WTC11 (cell line): ENCODE measurements around the gene PAK3. TPM values are rescaled to one million over a fixed set of nuclear protein-coding genes. Genes with fewer than 3 reads are reported as not detected.

Experiments used
- ATAC-seq: fragments of 200-7000 bp; cut with Tn5 transposase; 2 replicates; pipeline ENCODE4 v1.10.0; 2021; ENCODE audit warnings: mild to moderate bottlenecking, moderate library complexity
- CTCF ChIA-PET: fragments of 300-600 bp; sonication (Branson Sonifier 250); formaldehyde crosslinking; loops from one replicate; lab custom pipeline; 2021; ENCODE audit warnings: antibody characterized with exemption; lab: Charles Lee
- POLR2A ChIA-PET: fragments of 350-600 bp; sonication (Branson Sonifier 250); formaldehyde crosslinking; loops from one replicate; lab custom pipeline; 2021; ENCODE audit warnings: antibody characterized with exemption; lab: Charles Lee
- DNase-seq: peaks from one replicate; pipeline ENCODE4 v3.0.0; 2021; ENCODE audit warnings: low spot score
- H3K27ac Mint-ChIP-seq: 2 replicates; pipeline ENCODE4 v1.8.0; 2021; ENCODE audit warnings: mixed read lengths
- H3K27me3 Mint-ChIP-seq: 2 replicates; pipeline ENCODE4 v1.8.0; 2021; ENCODE audit warnings: low read depth, mild to moderate bottlenecking, moderate library complexity, mixed read lengths
- H3K36me3 Mint-ChIP-seq: 2 replicates; pipeline ENCODE4 v1.8.0; 2021; ENCODE audit warnings: mixed read lengths
- H3K4me1 Mint-ChIP-seq: 2 replicates; pipeline ENCODE4 v1.8.0; 2022; ENCODE audit warnings: mixed read lengths
- H3K4me3 Mint-ChIP-seq: 2 replicates; pipeline ENCODE4 v1.8.0; 2021; ENCODE audit warnings: mild to moderate bottlenecking, moderate library complexity, mixed read lengths
- H3K9me3 Mint-ChIP-seq: 2 replicates; pipeline ENCODE4 v1.8.0; 2021; ENCODE audit warnings: mixed read lengths
- ATF1 ChIP-seq: sonication (generic); formaldehyde crosslinking; IDR thresholded peaks from 2 replicates; pipeline ENCODE4 v1.8.1; 2023; ENCODE audit warnings: mild to moderate bottlenecking, moderate library complexity, missing genetic modification reagents
- CREM ChIP-seq: sonication (generic); formaldehyde crosslinking; IDR thresholded peaks from 2 replicates; pipeline ENCODE4 v1.8.1; 2022; ENCODE audit warnings: mild to moderate bottlenecking, missing genetic modification reagents, moderate library complexity
- CTCF ChIP-seq: fragments of 200-600 bp; IDR thresholded peaks from 2 replicates; pipeline ENCODE4 v1.8.0; 2022; ENCODE audit warnings: antibody characterized with exemption
- E2F1 ChIP-seq: sonication (generic); formaldehyde crosslinking; IDR thresholded peaks from 2 replicates; pipeline ENCODE4 v1.8.0; 2022; ENCODE audit warnings: mild to moderate bottlenecking, missing genetic modification reagents
- ESRRA ChIP-seq: sonication (generic); formaldehyde crosslinking; IDR thresholded peaks from 2 replicates; pipeline ENCODE4 v1.8.1; 2022; ENCODE audit warnings: mild to moderate bottlenecking, missing genetic modification reagents, borderline replicate concordance
- ETV6 ChIP-seq: sonication (generic); formaldehyde crosslinking; IDR thresholded peaks from 2 replicates; pipeline ENCODE4 v1.8.1; 2022; ENCODE audit warnings: mild to moderate bottlenecking, missing genetic modification reagents
- FOXK1 ChIP-seq: sonication (generic); formaldehyde crosslinking; IDR thresholded peaks from 2 replicates; pipeline ENCODE4 v1.8.0; 2022; ENCODE audit warnings: mild to moderate bottlenecking, moderate library complexity, missing genetic modification reagents
- FOXP4 ChIP-seq: sonication (generic); formaldehyde crosslinking; IDR thresholded peaks from 2 replicates; pipeline ENCODE4 v1.8.0; 2022; ENCODE audit warnings: mild to moderate bottlenecking, missing genetic modification reagents
- GRHL2 ChIP-seq: fragments of 250-450 bp; sonication (Bioruptor Pico); IDR thresholded peaks from 2 replicates; pipeline ENCODE4 v1.8.0; 2022; ENCODE audit warnings: mild to moderate bottlenecking, moderate library complexity; ENCODE audit not compliant: insufficient replicate concordance, severe bottlenecking
- JAZF1 ChIP-seq: fragments of 250-450 bp; sonication (Bioruptor Pico); IDR thresholded peaks from 2 replicates; pipeline ENCODE4 v1.9.0; 2021; ENCODE audit warnings: moderate library complexity, mild to moderate bottlenecking, inconsistent platforms
- MLX ChIP-seq: sonication (generic); formaldehyde crosslinking; IDR thresholded peaks from 2 replicates; pipeline ENCODE4 v1.8.1; 2023; ENCODE audit warnings: mild to moderate bottlenecking, missing genetic modification reagents, moderate library complexity
- NFE2L1 ChIP-seq: sonication (generic); formaldehyde crosslinking; IDR thresholded peaks from 2 replicates; pipeline ENCODE4 v1.8.1; 2023; ENCODE audit warnings: missing genetic modification reagents
- NFYB ChIP-seq: sonication (generic); formaldehyde crosslinking; conservative IDR thresholded peaks from 2 replicates; pipeline ENCODE4 v1.8.0; 2022; ENCODE audit warnings: low read depth, missing genetic modification reagents
- NR2C2 ChIP-seq: sonication (generic); formaldehyde crosslinking; IDR thresholded peaks from 2 replicates; pipeline ENCODE4 v1.8.0; 2022; ENCODE audit warnings: mild to moderate bottlenecking, missing genetic modification reagents
- RORB ChIP-seq: fragments of 250-450 bp; sonication (Bioruptor Pico); IDR thresholded peaks from 2 replicates; pipeline ENCODE4 v1.9.0; 2021; ENCODE audit warnings: mild to moderate bottlenecking
- SOX15 ChIP-seq: fragments of 250-450 bp; sonication (Bioruptor Pico); IDR thresholded peaks from 2 replicates; pipeline ENCODE4 v1.9.0; 2021; ENCODE audit warnings: mild to moderate bottlenecking
- USF1 ChIP-seq: sonication (generic); formaldehyde crosslinking; IDR thresholded peaks from 2 replicates; pipeline ENCODE4 v1.8.0; 2022; ENCODE audit warnings: mild to moderate bottlenecking, missing genetic modification reagents
- USF2 ChIP-seq: sonication (generic); formaldehyde crosslinking; IDR thresholded peaks from 2 replicates; pipeline ENCODE4 v1.8.1; 2023; ENCODE audit warnings: mild to moderate bottlenecking, missing genetic modification reagents, moderate library complexity
- ZBTB21 ChIP-seq: sonication (generic); formaldehyde crosslinking; IDR thresholded peaks from 2 replicates; pipeline ENCODE4 v1.8.1; 2023; ENCODE audit warnings: mild to moderate bottlenecking, missing genetic modification reagents, borderline replicate concordance
- ZNF232 ChIP-seq: sonication (generic); formaldehyde crosslinking; IDR thresholded peaks from 2 replicates; pipeline ENCODE4 v1.8.0; 2022; ENCODE audit warnings: mild to moderate bottlenecking, missing genetic modification reagents
- ZNF396 ChIP-seq: fragments of 250-450 bp; sonication (Bioruptor Pico); IDR thresholded peaks from 2 replicates; pipeline ENCODE4 v1.8.0; 2021; ENCODE audit warnings: mild to moderate bottlenecking, moderate library complexity, borderline replicate concordance
- ZNF512 ChIP-seq: sonication (generic); formaldehyde crosslinking; IDR thresholded peaks from 2 replicates; pipeline ENCODE4 v1.8.1; 2022; ENCODE audit warnings: missing genetic modification reagents, borderline replicate concordance
- ZNF532 ChIP-seq: fragments of 250-450 bp; sonication (Bioruptor Pico); IDR thresholded peaks from 2 replicates; pipeline ENCODE4 v1.9.0; 2021; ENCODE audit warnings: mild to moderate bottlenecking, borderline replicate concordance
- total RNA-seq: library from RNA; stranded (reverse); gene quantifications from 3 replicates; pipeline ENCODE4 v1.2.3, GENCODE V29; 2021

The PAK3 gene
- total RNA-seq, 1 experiment from 2014 or later, result 5.1 TPM

GRCh38 chrX:111180750-111181240 is 84.8 kb downstream of the PAK3 start (continued):
- TF ChIP-seq MLX (no peak), NFE2L1 (CRISPR knock-in tag) (no peak), FOXP4 (CRISPR knock-in tag) (no peak), JAZF1 (CRISPR knock-in tag) (no peak)

- no peak overlapping the region for H3K4me3 Mint-ChIP-seq
- H3K27me3 Mint-ChIP-seq, result no peaks in the 10 kb centered on the region
- DNase-seq (no peak), ATAC-seq (no peak; the same call in 1 of the 2 replicates)
- H3K36me3 Mint-ChIP-seq, result peaks cover 2% of the 10 kb centered on the region; the same call in 1 of the 2 replicates
- H3K4me1 Mint-ChIP-seq, result peaks cover 31% of the 10 kb centered on the region
- no peak overlapping the region for H3K27ac Mint-ChIP-seq
- TF ChIP-seq CTCF, result no peak
- no peak for TF ChIP-seq CREM (CRISPR knock-in tag)
- no peak for TF ChIP-seq FOXK1 (CRISPR knock-in tag)
- no peak for TF ChIP-seq NR2C2 (CRISPR knock-in tag)
- TF ChIP-seq JAZF1 (CRISPR knock-in tag), result no peak
- no peak for TF ChIP-seq ETV6 (CRISPR knock-in tag)
- no peak for TF ChIP-seq RORB (CRISPR knock-in tag)
- no peak for TF ChIP-seq ESRRA (CRISPR knock-in tag)
- TF ChIP-seq ATF1 (CRISPR knock-in tag), result no peak
- TF ChIP-seq E2F1 (CRISPR knock-in tag), result no peak
- TF ChIP-seq ZNF532, result no peak
- no peak for TF ChIP-seq ZBTB21 (CRISPR knock-in tag)
- TF ChIP-seq ZNF232, result no peak
- no peak for TF ChIP-seq NFYB (CRISPR knock-in tag)
- TF ChIP-seq USF2, result no peak
- TF ChIP-seq USF1 (CRISPR knock-in tag), result no peak
- no peak for TF ChIP-seq GRHL2 (CRISPR knock-in tag)
- TF ChIP-seq ZNF396 (CRISPR knock-in tag), result no peak
- TF ChIP-seq SOX15 (CRISPR knock-in tag), result no peak
- no peak for TF ChIP-seq ZNF512
- peaks cover 5% of the 10 kb centered on the region; the same call in 1 of the 2 replicates for H3K9me3 Mint-ChIP-seq
- ChIA-PET CTCF (interaction anchor here (1.0 kb wide), 2 partner anchors 14 to 62 kb away, joined by 5 to 6 read pairs; no protein-coding TSS in a partner anchor), POLR2A (no interaction called here)
Observed at GRCh38 chrX:111181951-111182350, 86.0 kb downstream of the PAK3 start.
